MCF 10A (cell line): ENCODE data around the gene FGFR2. TPM values are rescaled to one million over a fixed set of nuclear protein-coding genes. Genes with fewer than 3 reads are reported as not detected.

Source experiments
- Bru-seq: library from RNA; stranded (reverse); fragments of 400-500 nt; gene quantifications from one replicate; lab custom pipeline; 2021; lab: Mats Ljungman, UMichigan
- BruChase-seq, 2 experiments: library from RNA; stranded (reverse); fragments of 400-500 nt; gene quantifications; one replicate each; lab custom pipeline; 2021; lab: Mats Ljungman, UMichigan
- BruUV-seq: library from RNA; stranded (reverse); fragments of 400-500 nt; replicated peaks from 2 replicates; lab custom pipeline; 2021; lab: Mats Ljungman, UMichigan
- CTCF ChIA-PET: fragments of 300-600 bp; sonication (Branson Sonifier 250); formaldehyde crosslinking; extraction: SDS; loops from one replicate; lab custom pipeline; 2021; ENCODE audit warnings: antibody characterized with exemption, inconsistent platforms; lab: Yijun Ruan, JAX
- POLR2A ChIA-PET: fragments of 300-600, 350-650 bp; sonication (Branson Sonifier 250); formaldehyde crosslinking; extraction: SDS; loops from one replicate; lab custom pipeline; 2020; ENCODE audit warnings: antibody characterized with exemption, inconsistent platforms; lab: Yijun Ruan, JAX
- DNase-seq: peaks from one replicate; pipeline ENCODE4 v3.0.0-alpha.2; 2018; ENCODE audit not compliant: unreplicated experiment
- H3K27ac Mint-ChIP-seq: one replicate; pipeline ENCODE4 v1.8.0; 2022; ENCODE audit warnings: mild to moderate bottlenecking, low read depth, mixed read lengths; ENCODE audit not compliant: unreplicated experiment
- H3K27me3 Mint-ChIP-seq: one replicate; pipeline ENCODE4 v1.8.0; 2022; ENCODE audit warnings: mixed read lengths; ENCODE audit not compliant: insufficient read depth, unreplicated experiment
- H3K36me3 Mint-ChIP-seq: one replicate; pipeline ENCODE4 v1.8.0; 2022; ENCODE audit warnings: mild to moderate bottlenecking, moderate library complexity, mixed read lengths; ENCODE audit not compliant: insufficient read depth, unreplicated experiment
- H3K4me1 Mint-ChIP-seq: one replicate; pipeline ENCODE4 v1.8.0; 2022; ENCODE audit warnings: mixed read lengths; ENCODE audit not compliant: insufficient read depth, unreplicated experiment
- H3K4me3 Mint-ChIP-seq: one replicate; pipeline ENCODE4 v1.8.0; 2022; ENCODE audit warnings: mild to moderate bottlenecking, moderate library complexity, mixed read lengths; ENCODE audit not compliant: unreplicated experiment
- H3K9me3 Mint-ChIP-seq: one replicate; pipeline ENCODE4 v1.8.0; 2022; ENCODE audit warnings: mixed read lengths; ENCODE audit not compliant: unreplicated experiment
- intact Hi-C: fragments of 100-400 bp; cut with micrococcal nuclease; formaldehyde crosslinking; loops from 2 replicates; pipeline ENCODE4 v1.14.1; 2022
- long read RNA-seq: library from polyadenylated mRNA; stranded (forward); transcript quantifications from one replicate; pipeline ENCODE4 v2.0.0, GENCODE V29; 2022
- total RNA-seq: library from RNA; stranded (reverse); gene quantifications from 2 replicates; pipeline ENCODE4 v1.2.3, GENCODE V29; 2022
- TF ChIP-seq, protein P1 (sequence below): fragments of 200-600 bp; IDR thresholded peaks from one replicate; pipeline ENCODE4 v1.8.0; 2022; ENCODE audit warnings: antibody characterized with exemption, mild to moderate bottlenecking; ENCODE audit not compliant: unreplicated experiment

The FGFR2 gene
- 2.7 and 3.0 TPM in 2 replicates for total RNA-seq
- Bru-seq, nascent RNA: percentile 35 among the genes with signal in this experiment
- percentile 31 among the genes with signal in this experiment for BruChase-seq, experiment 1, labeled RNA remaining after a 6-hour chase
- BruChase-seq, experiment 2, labeled RNA remaining after a 2-hour chase: percentile 32 among the genes with signal in this experiment
- long read RNA-seq, full-length matches to known transcripts: 1 of 2 reads
- long read RNA-seq, partial matches to known transcripts: 0 of 2 reads
- long read RNA-seq, other reads (novel, unspliced or antisense): 1 of 2 reads

GRCh38 chr10:121598263-121599249, at the start of gene FGFR2:
Gene FGFR2 (minus strand): TSS chr10:121598444. CDS start chr10:121593817, 4,627 bp downstream.
- H3K9me3 Mint-ChIP-seq: no peaks in the 10 kb centered on the region
- CTCF ChIA-PET: interaction anchor here (0.7 to 1.2 kb wide), 6 partner anchors 9 to 645 kb away, joined by 3 to 8 read pairs (median 3); no protein-coding TSS in a partner anchor
- no peaks in the 10 kb centered on the region for H3K27me3 Mint-ChIP-seq
- no peak within 1 kb of the TSS for H3K27ac Mint-ChIP-seq
- DNase-seq: peak; percentile 86
- POLR2A ChIA-PET: interaction anchor here (0.6 to 1.1 kb wide), 4 partner anchors 12 to 520 kb away, joined by 3 to 6 read pairs (median 4); no protein-coding TSS in a partner anchor
- peaks cover 5% of the 10 kb centered on the region for H3K4me1 Mint-ChIP-seq
- no peaks in the 10 kb centered on the region for H3K36me3 Mint-ChIP-seq
- no TSS peak for BruUV-seq
- intact Hi-C loops: loop anchor here (5.0 kb wide), 2 partner anchors 286 to 511 kb away; no protein-coding TSS in a partner anchor
- H3K4me3 Mint-ChIP-seq: peak within 1 kb of the TSS; percentile 76
- TF ChIP-seq, protein P1, sequence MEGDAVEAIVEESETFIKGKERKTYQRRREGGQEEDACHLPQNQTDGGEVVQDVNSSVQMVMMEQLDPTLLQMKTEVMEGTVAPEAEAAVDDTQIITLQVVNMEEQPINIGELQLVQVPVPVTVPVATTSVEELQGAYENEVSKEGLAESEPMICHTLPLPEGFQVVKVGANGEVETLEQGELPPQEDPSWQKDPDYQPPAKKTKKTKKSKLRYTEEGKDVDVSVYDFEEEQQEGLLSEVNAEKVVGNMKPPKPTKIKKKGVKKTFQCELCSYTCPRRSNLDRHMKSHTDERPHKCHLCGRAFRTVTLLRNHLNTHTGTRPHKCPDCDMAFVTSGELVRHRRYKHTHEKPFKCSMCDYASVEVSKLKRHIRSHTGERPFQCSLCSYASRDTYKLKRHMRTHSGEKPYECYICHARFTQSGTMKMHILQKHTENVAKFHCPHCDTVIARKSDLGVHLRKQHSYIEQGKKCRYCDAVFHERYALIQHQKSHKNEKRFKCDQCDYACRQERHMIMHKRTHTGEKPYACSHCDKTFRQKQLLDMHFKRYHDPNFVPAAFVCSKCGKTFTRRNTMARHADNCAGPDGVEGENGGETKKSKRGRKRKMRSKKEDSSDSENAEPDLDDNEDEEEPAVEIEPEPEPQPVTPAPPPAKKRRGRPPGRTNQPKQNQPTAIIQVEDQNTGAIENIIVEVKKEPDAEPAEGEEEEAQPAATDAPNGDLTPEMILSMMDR: no peak

DNA sequence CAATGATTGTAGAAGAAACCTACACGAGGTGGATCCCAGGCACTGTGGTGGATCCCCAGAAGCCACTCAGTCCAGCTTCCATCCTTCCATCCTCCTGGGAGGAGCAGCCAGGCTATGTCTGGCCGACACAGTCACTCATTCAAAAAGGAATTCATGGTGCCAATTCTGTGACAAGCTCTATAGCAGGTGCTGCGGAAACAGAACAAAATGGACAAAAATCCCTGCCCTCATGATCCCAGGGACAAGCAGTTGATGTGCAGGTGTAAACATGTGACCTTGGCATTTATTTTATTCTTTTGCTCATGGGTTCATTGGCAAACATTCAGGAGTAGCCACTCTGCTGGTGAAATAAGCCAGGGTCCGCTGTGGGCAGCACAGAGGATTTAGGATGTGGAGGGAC, 49.2 kb upstream of the FGFR2 start:
- intact Hi-C loops: no loop called here
- Mint-ChIP-seq H3K4me3 (no peak overlapping the region), H3K27ac (no peak overlapping the region), H3K27me3 (no peaks in the 10 kb centered on the region), H3K4me1 (no peaks in the 10 kb centered on the region), H3K36me3 (no peaks in the 10 kb centered on the region), H3K9me3 (no peaks in the 10 kb centered on the region)
- ChIA-PET CTCF (interaction anchor here (0.6 kb wide), 1 partner anchor 60 kb away, joined by 4 read pairs; no protein-coding TSS in a partner anchor), POLR2A (no interaction called here)
- no peak for DNase-seq
- no TSS peak for BruUV-seq
- TF ChIP-seq, protein P1: no peak

GRCh38 chr10:121645696-121646095, 47.5 kb upstream of the FGFR2 start:
- H3K27ac Mint-ChIP-seq: no peak overlapping the region
- intact Hi-C loops: no loop called here
- CTCF ChIA-PET: no interaction called here
- DNase-seq: no peak
- no TSS peak for BruUV-seq
- H3K4me3 Mint-ChIP-seq: no peak overlapping the region
- TF ChIP-seq, protein P1: no peak
- no peaks in the 10 kb centered on the region for H3K4me1 Mint-ChIP-seq
- H3K27me3 Mint-ChIP-seq: no peaks in the 10 kb centered on the region
- peaks cover 10% of the 10 kb centered on the region for H3K9me3 Mint-ChIP-seq
- POLR2A ChIA-PET: no interaction called here
- no peaks in the 10 kb centered on the region for H3K36me3 Mint-ChIP-seq
